Measurements from ENCODE around the gene ANGPT4.
A peak's percentile ranks its signal among the peaks of the same experiment; 100 is the strongest.

ANGPT4 gene

GRCh38 chr20:843912-844311 lies 72.2 kb downstream of the ANGPT4 start:
- H3F3A ChIP-seq (ENCODE audit: insufficient read depth, low read length) = no peaks in the 10 kb centered on the region
- H2AFZ ChIP-seq (ENCODE audit: low read length) = no peak overlapping the region
- TF ChIP-seq EZH2 (IDR thresholded peaks at IDR 0.05; ENCODE audit: borderline replicate concordance, low read length) (no peak), CTCF (IDR thresholded peaks at IDR 0.05; ENCODE audit: low read length) (no peak)
- H3K4me1 ChIP-seq (ENCODE audit: insufficient read depth, low read length, severe bottlenecking) = peaks cover 54% of the 10 kb centered on the region
- no peaks in the 10 kb centered on the region for H3K9me3 ChIP-seq (ENCODE audit: low read length)
- H3K79me2 ChIP-seq (ENCODE audit: insufficient read depth, low read length) = no peaks in the 10 kb centered on the region
- H3K4me2 ChIP-seq (ENCODE audit: low read length) = 0 out of 2 replicates have a peak overlapping the region, but pooled peaks have one; percentile 62
- no peak overlapping the region for H3K9ac ChIP-seq (ENCODE audit: low read length)
- no peaks in the 10 kb centered on the region for H3K36me3 ChIP-seq (ENCODE audit: insufficient read depth, low read length)
- no peaks in the 10 kb centered on the region for H4K20me1 ChIP-seq (ENCODE audit: insufficient read depth, low read length)
- H3K9me2 ChIP-seq (ENCODE audit: low read depth, low read length) = no peaks in the 10 kb centered on the region
- H3K27me3 ChIP-seq (ENCODE audit: insufficient read depth, low read length) = no peaks in the 10 kb centered on the region
- H3K27ac ChIP-seq (ENCODE audit: low read depth, low read length, poor library complexity, severe bottlenecking) = no peak overlapping the region
- H3K4me3 ChIP-seq (ENCODE audit: low read depth, low read length, poor library complexity, severe bottlenecking) = no peak overlapping the region

GRCh38 chr20:842547-842940 lies 73.6 kb downstream of the ANGPT4 start:
- no peak overlapping the region for H3K9ac ChIP-seq (ENCODE audit: low read length)
- no peaks in the 10 kb centered on the region for H4K20me1 ChIP-seq (ENCODE audit: insufficient read depth, low read length)
- no peaks in the 10 kb centered on the region; the same call in 1 of the 2 replicates for H3K27me3 ChIP-seq (ENCODE audit: insufficient read depth, low read length)
- TF ChIP-seq CTCF (IDR thresholded peaks at IDR 0.05; ENCODE audit: low read length) (no peak), EZH2 (IDR thresholded peaks at IDR 0.05; ENCODE audit: borderline replicate concordance, low read length) (no peak)
- no peak overlapping the region for H3K27ac ChIP-seq (ENCODE audit: low read depth, low read length, poor library complexity, severe bottlenecking)
- no peaks in the 10 kb centered on the region for H3K79me2 ChIP-seq (ENCODE audit: insufficient read depth, low read length)
- no peaks in the 10 kb centered on the region for H3K9me3 ChIP-seq (ENCODE audit: low read length)
- H2AFZ ChIP-seq (ENCODE audit: low read length) = no peak overlapping the region
- peaks cover 53% of the 10 kb centered on the region for H3K4me1 ChIP-seq (ENCODE audit: insufficient read depth, low read length, severe bottlenecking)
- H3K4me2 ChIP-seq (ENCODE audit: low read length) = no peak overlapping the region
- H3K4me3 ChIP-seq (ENCODE audit: low read depth, low read length, poor library complexity, severe bottlenecking) = no peak overlapping the region
- H3F3A ChIP-seq (ENCODE audit: insufficient read depth, low read length) = no peaks in the 10 kb centered on the region
- H3K36me3 ChIP-seq (ENCODE audit: insufficient read depth, low read length) = no peaks in the 10 kb centered on the region
- H3K9me2 ChIP-seq (ENCODE audit: low read depth, low read length) = no peaks in the 10 kb centered on the region

- Histone ChIP-seq H3K9me3 (ENCODE audit: low read length) (no peaks in the 10 kb centered on the region), H3K4me1 (ENCODE audit: insufficient read depth, low read length, severe bottlenecking) (peaks cover 46% of the 10 kb centered on the region), H2AFZ (ENCODE audit: low read length) (no peak overlapping the region), H3K36me3 (ENCODE audit: insufficient read depth, low read length) (no peaks in the 10 kb centered on the region), H3K4me2 (ENCODE audit: low read length) (peak overlapping the region; percentile 65), H3K9me2 (ENCODE audit: low read depth, low read length) (no peaks in the 10 kb centered on the region), H3K27me3 (ENCODE audit: insufficient read depth, low read length) (no peaks in the 10 kb centered on the region; the same call in 1 of the 2 replicates), H3K79me2 (ENCODE audit: insufficient read depth, low read length) (no peaks in the 10 kb centered on the region), H3F3A (ENCODE audit: insufficient read depth, low read length) (no peaks in the 10 kb centered on the region), H3K27ac (ENCODE audit: low read depth, low read length, poor library complexity, severe bottlenecking) (no peak overlapping the region), H3K4me3 (ENCODE audit: low read depth, low read length, poor library complexity, severe bottlenecking) (peak overlapping the region; percentile 58), H3K9ac (ENCODE audit: low read length) (peak overlapping the region; percentile 50; the same call in 1 of the 2 replicates), H4K20me1 (ENCODE audit: insufficient read depth, low read length) (no peaks in the 10 kb centered on the region)
- TF ChIP-seq EZH2 (IDR thresholded peaks at IDR 0.05; ENCODE audit: borderline replicate concordance, low read length) (no peak), CTCF (IDR thresholded peaks at IDR 0.05; ENCODE audit: low read length) (no peak)
Observed at GRCh38 chr20:841568-842546, 74.3 kb downstream of the ANGPT4 start.

Measured in OCI-LY1 (cell line).